GM18505 (cell line): ENCODE results near the gene GSTA4.
A peak's percentile ranks its signal among the peaks of the same experiment; 100 is the strongest.

Experiments
- ATAC-seq: cut with Tn5 transposase; IDR thresholded peaks from one replicate; pipeline ENCODE4 v1.9.1; 2021; ENCODE audit not compliant: unreplicated experiment
- POLR2A ChIP-seq: IDR thresholded peaks from 4 replicates; pipeline ENCODE4 v1.6.1; 2011; ENCODE audit warnings: borderline replicate concordance; ENCODE audit not compliant: insufficient read depth, insufficient read length; ENCODE audit errors: extremely low read depth

Gene GSTA4

GRCh38 chr6:52995913-52996645, 995 bp upstream of the GSTA4 start:
- ATAC-seq: no peak
- TF ChIP-seq POLR2A: no peak

GRCh38 chr6:52994839-52995088, 320 bp downstream of the GSTA4 start:
- no peak for TF ChIP-seq POLR2A
- peak; percentile 30 for ATAC-seq

- TF ChIP-seq POLR2A: no peak
- peak; percentile 2 for ATAC-seq
Measured at GRCh38 chr6:52994031-52994838, 849 bp downstream of the GSTA4 start.

GRCh38 chr6:52992980-52993920, 1.8 kb downstream of the GSTA4 start:
- ATAC-seq: no peak
- no peak for TF ChIP-seq POLR2A

- no peak for ATAC-seq
Measured at GRCh38 chr6:52990342-52990741, 4.7 kb downstream of the GSTA4 start.

GRCh38 chr6:52985228-52985627, 9.9 kb downstream of the GSTA4 start:
- no peak for ATAC-seq
- TF ChIP-seq POLR2A: no peak

More at GRCh38 chr6:52990342-52990741, 4.7 kb downstream of the GSTA4 start:
- TF ChIP-seq POLR2A: no peak

GRCh38 chr6:52984247-52984646, 10.8 kb downstream of the GSTA4 start:
- TF ChIP-seq POLR2A: no peak
- ATAC-seq: peak; percentile 77

- ATAC-seq: no peak
- no peak for TF ChIP-seq POLR2A
Measured at GRCh38 chr6:52983159-52983848, 11.8 kb downstream of the GSTA4 start.

- TF ChIP-seq POLR2A: no peak
- no peak for ATAC-seq
Measured at GRCh38 chr6:52982680-52983079, 12.4 kb downstream of the GSTA4 start.

- TF ChIP-seq POLR2A: no peak
- no peak for ATAC-seq
Measured at GRCh38 chr6:52981222-52981900, 13.7 kb downstream of the GSTA4 start.

- peak; percentile 95 for ATAC-seq
- TF ChIP-seq POLR2A: no peak
Measured at GRCh38 chr6:52976591-52977035, 18.5 kb downstream of the GSTA4 start.

GRCh38 chr6:52976149-52976548, 18.9 kb downstream of the GSTA4 start:
- ATAC-seq: peak; percentile 8
- TF ChIP-seq POLR2A: no peak
